Measurements from ENCODE around the gene GABPA.
"Not testable (repeated sequence)": the region's sequence is repeated elsewhere in the genome, so short reads cannot be mapped to it uniquely, and the experiment has no call there.

The GABPA gene

GRCh38 chr21:25734904-25735645 is at the start of gene GABPA, which contains the start of gene ATP5PF:
Gene GABPA (plus strand): TSS chr21:25734972. CDS start chr21:25741599, 6,627 bp downstream.
Gene ATP5PF (minus strand): TSS chr21:25734904. CDS start chr21:25729794, 5,110 bp downstream.
- DNase-seq (ENCODE audit: low spot score), result peak; percentile 97

- DNase-seq (ENCODE audit: low spot score), result no peak
Observed at GRCh38 chr21:25687787-25688186, 47.0 kb upstream of the GABPA start.

- no peak for DNase-seq (ENCODE audit: low spot score)
Observed at GRCh38 chr21:25688275-25689155, 46.3 kb upstream of the GABPA start.

- no peak for DNase-seq (ENCODE audit: low spot score)
Observed at GRCh38 chr21:25689226-25689625, 45.5 kb upstream of the GABPA start.

DNA sequence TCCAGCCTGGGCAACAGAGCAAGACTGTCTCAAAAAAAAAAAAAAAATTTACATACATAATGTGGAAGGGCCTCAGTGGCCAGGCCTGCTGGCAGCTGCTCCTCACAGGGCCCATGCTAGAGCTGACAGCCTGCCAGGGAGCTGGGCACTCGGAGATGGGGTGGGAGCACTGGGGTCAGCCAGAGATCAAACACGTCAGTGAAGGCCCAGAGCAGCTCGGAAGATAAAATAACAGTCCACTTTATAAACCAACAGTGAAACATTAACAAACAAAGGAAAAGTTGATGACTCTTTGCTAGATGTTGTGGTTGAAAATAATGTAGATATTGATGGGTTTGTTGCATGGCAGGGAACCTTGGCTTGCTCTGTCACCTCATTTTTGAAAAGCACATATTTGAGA is 42.8 kb upstream of the GABPA start:
- DNase-seq (ENCODE audit: low spot score), result no peak

DNA sequence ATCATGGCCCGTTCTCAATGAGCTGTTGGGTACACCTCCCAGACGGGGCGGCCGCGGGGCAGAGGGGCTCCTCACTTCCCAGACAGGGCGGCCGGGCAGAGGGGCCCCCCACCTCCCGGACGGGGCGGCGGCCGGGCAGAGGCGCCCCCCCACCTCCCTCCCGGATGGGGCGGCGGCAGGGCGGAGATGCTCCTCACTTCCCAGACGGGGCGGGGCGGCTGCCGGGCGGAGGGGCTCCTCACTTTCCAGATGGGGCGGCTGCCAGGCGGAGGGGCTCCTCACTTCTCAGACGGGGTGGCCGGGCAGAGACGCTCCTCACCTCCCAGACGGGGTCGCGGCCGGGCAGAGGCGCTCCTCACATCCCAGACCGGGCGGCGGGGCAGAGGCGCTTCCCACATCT is 39.3 kb upstream of the GABPA start:
- not testable (repeated sequence) for DNase-seq (ENCODE audit: low spot score)

- DNase-seq (ENCODE audit: low spot score), result no peak
Observed at GRCh38 chr21:25700741-25701140, 34.0 kb upstream of the GABPA start.

GRCh38 chr21:25701529-25701928 is 33.2 kb upstream of the GABPA start:
- no peak for DNase-seq (ENCODE audit: low spot score)

DNA sequence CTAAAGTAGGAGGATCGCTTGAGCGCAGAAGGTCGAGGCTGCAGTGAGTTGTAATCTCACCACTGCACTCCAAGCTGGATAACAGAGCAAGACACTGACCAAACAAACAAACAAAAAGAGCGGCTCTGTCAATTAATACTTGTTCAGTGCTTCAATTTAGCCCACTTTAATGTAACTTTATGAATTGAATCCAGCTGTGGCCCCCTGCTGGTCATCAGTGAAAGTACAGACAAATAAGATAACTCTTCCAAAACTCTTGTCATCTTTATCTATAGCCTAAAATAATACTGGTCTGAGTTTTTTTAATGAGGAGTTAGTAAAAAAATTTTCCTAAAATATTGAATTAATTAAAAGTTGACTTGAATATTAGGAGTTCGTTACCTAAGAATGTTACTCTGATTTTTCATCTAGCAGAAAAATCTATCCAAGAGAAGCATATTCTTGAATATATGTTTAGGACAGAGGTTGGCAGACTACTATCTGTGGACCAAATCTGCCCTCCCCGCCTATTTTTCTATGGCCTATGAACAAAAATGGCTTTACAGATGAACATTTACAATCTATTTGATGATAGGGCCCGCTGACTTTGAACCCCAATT is 26.2 kb upstream of the GABPA start:
- peak; percentile 67 for DNase-seq (ENCODE audit: low spot score)

- DNase-seq (ENCODE audit: low spot score), result no peak
Observed at GRCh38 chr21:25709684-25710265, 25.0 kb upstream of the GABPA start.

DNA sequence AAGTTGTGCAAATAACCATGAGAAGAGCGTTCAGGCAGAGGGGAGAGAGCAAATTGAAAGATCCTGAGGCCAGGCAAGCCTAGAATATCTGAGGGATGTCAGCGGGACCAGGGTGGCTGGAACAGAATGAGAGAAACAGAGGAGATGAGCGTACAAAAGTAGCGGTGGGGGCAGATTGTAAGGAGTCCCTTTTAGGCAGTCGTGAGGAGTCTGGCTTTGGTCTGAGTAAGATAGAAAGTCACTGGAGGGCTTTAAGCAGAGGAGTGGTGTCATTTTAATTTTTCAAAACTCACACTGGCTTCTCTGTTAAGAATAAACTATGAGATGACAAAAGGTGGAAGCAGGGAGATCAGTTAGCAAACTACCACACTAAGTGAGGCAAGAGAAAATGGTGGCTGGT is 24.2 kb upstream of the GABPA start:
- DNase-seq (ENCODE audit: low spot score), result no peak

DNA sequence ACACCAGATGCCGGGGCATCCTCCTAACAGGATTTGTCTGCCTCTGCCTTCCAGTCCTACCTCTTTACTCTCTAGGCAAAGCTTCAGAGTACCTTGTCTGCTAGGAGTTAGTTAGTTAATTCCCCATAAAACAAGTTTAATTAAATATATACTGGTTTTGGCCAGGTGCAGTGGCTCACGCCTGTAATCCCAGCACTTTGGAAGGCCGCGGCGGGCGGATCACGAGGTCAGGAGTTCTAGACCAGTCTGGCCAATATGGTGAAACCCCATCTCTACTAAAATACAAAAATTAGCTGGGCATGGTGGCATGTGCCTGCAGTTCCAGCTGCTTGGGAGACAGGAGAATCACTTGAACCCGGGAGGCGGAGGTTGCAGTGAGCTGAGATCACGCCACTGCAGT is 20.7 kb upstream of the GABPA start:
- DNase-seq (ENCODE audit: low spot score), result not testable (repeated sequence)

- DNase-seq (ENCODE audit: low spot score), result no peak
Observed at GRCh38 chr21:25717491-25718147, 17.2 kb upstream of the GABPA start.

- DNase-seq (ENCODE audit: low spot score), result no peak
Observed at GRCh38 chr21:25721987-25722386, 12.8 kb upstream of the GABPA start.

DNA sequence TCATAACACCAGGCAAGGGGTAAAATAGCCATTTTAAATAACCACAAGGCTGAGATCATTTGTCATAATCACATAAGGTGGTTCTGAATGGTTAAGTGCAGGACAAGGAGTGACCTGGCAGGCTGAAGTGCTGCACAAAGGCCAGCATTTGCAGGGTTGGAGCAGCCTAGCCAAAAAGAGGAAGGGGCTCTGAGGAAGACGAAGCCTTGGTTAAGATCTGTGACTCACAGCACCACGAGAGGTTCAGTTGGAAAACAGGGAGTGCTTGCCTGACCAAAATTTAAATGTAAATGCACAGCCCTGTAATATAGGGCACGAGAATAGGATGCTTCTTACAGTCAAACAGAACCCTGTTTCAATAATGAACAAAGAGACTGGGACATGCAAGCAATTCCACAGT is 12.1 kb upstream of the GABPA start:
- no peak for DNase-seq (ENCODE audit: low spot score)

GRCh38 chr21:25732091-25732760 is 2.5 kb upstream of the GABPA start:
- DNase-seq (ENCODE audit: low spot score), result no peak

DNA sequence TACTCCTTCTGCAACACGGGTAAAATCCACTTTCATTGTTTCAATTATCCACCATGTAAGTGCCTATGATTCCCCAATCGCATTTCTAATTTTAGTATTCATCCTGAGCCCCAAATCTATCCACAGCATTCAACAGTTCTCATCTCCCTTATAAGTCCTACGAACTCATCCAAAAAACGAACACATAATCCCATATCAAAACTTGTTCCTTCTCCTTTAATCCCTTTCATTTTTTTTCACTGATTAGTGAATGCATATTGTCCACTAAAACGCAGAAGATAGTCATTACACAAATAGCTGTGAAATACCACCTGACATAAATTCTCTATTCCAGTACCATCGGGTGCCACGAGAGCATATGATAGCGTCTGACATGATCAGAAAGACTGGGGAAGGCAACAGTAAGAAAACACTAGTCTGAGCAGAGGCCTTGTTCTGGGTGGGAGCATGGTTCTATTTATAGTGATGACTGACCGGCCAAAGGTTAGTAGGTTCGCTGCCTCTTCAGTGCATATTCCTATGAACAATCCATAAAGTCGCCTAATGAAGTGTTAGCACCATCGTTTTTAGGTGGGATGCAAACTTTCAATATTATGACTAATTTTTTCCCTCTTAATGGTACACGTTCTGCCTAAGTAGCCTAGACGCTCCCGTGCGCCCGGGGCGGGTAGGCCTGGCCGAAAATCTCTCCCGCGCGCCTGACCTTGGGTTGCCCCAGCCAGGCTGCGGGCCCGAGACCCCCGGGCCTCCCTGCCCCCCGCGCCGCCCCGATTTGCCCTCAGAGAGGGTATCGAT is 716 bp upstream of the GABPA start:
- DNase-seq (ENCODE audit: low spot score), result no peak

GRCh38 chr21:25734654-25734903 is 193 bp upstream of the GABPA start:
- DNase-seq (ENCODE audit: low spot score), result no peak

DNA sequence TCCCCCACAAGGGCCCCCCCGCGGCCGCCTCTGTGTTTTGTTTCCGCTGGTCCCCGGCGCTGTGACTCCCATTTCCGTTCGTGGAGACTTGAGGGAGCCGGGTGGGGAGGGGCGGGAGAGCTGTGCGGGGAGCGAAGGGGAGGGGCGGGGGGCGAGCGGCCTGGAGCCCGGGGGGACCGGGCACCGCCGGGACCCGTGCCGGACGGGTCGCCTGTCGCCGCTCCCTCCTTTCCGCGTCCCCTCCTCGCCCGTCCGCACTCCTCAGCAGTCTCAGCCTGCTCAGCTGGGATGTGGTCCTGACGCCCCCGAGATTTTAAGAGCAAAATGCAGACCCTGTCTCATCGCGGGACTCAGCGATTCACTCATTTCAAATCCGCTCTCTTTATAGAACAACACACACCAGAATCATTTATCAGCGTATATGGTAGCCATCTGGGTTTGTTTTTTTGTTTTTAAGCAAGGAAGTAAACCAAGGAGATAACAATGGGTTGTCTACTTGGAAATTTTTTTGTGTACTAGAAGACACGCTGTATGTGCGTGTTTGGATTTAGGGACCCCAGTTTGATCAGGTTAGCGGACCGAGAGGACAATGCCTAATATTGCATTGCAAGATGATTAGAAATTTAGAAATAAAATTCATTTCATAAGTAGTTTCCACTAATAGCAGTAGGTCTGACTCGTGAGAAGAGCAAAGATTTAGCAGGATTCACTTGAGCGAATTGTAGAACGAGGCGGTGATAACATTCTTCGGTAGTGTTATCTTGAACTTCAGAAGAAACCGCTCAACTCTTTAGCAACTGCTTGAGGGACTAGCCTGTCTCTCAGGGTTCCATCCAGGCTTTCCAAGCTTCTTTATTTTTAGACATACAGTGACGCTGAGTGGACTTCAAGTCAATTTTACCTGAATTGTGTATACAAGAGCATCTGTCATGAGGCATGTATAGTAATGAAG is 1.1 kb downstream of the GABPA start:
- peak; percentile 72 for DNase-seq (ENCODE audit: low spot score)

GRCh38 chr21:25737421-25737820 is 2.6 kb downstream of the GABPA start:
- DNase-seq (ENCODE audit: low spot score), result no peak

Data from CD4-positive, alpha-beta T cell treated with Interleukin-15 for 4 hours (primary cell).